Mucosa of rectum (tissue), 2 donors: ENCODE measurements around the gene MMRN2.
A peak's percentile ranks its signal among the peaks of the same experiment; 100 is the strongest.

Experiments
- H3K27ac ChIP-seq, 2 donors: one replicate each; pipeline ENCODE4 v1.7.0; 2013; ENCODE audit warnings: inconsistent platforms in 2 of 2, low read depth in 2 of 2, low read length in 2 of 2
- H3K27me3 ChIP-seq, 2 donors: one replicate each; pipeline ENCODE4 v1.7.0; 2013; ENCODE audit warnings: low read length in 2 of 2; ENCODE audit not compliant: control insufficient read depth in 2 of 2, insufficient read depth in 2 of 2
- H3K36me3 ChIP-seq, 2 donors: one replicate each; pipeline ENCODE4 v1.7.0; 2013; ENCODE audit warnings: low read length in 2 of 2; ENCODE audit not compliant: control insufficient read depth in 2 of 2, insufficient read depth in 2 of 2
- H3K4me1 ChIP-seq, 2 donors: one replicate each; pipeline ENCODE4 v1.7.0; 2013; ENCODE audit warnings: low read length in 2 of 2, mild to moderate bottlenecking in 1 of 2; ENCODE audit not compliant: control insufficient read depth in 2 of 2, insufficient read depth in 2 of 2
- H3K4me3 ChIP-seq, 2 donors: one replicate each; pipeline ENCODE4 v1.7.0; 2013; ENCODE audit warnings: low read length in 2 of 2
- H3K9ac ChIP-seq, 2 donors: one replicate each; pipeline ENCODE4 v1.7.0; 2013; ENCODE audit warnings: low read length in 2 of 2, low read depth in 1 of 2, mild to moderate bottlenecking in 1 of 2
- H3K9me3 ChIP-seq, 2 donors: one replicate each; pipeline ENCODE4 v1.7.0; 2013; ENCODE audit warnings: low read length in 2 of 2; ENCODE audit not compliant: control insufficient read depth in 2 of 2
- donor health status: healthy.
- donor health status: Normal muscosa, but diverticular disease.

The MMRN2 gene

GRCh38 chr10:86970162-86970981 lies 13.0 kb upstream of the MMRN2 start:
- Histone ChIP-seq H3K9me3 (no peaks in the 10 kb centered on the region), H3K36me3 (no peaks in the 10 kb centered on the region), H3K27me3 (no peaks in the 10 kb centered on the region), H3K4me3 (peak overlapping the region; percentile 74 to 76), H3K4me1 (peaks cover 42 to 52% of the 10 kb centered on the region in 2 donors), H3K9ac (peak overlapping the region; percentile 76 to 92), H3K27ac (peak overlapping the region; percentile 87 to 89)

GRCh38 chr10:86969421-86970041 lies 12.1 kb upstream of the MMRN2 start:
- Histone ChIP-seq H3K27ac (peak overlapping the region; percentile 87 to 89), H3K9ac (peak overlapping the region; percentile 76 to 92), H3K27me3 (no peaks in the 10 kb centered on the region), H3K4me1 (peaks cover 42 to 52% of the 10 kb centered on the region in 2 donors), H3K9me3 (no peaks in the 10 kb centered on the region), H3K4me3 (peak overlapping the region; percentile 74 to 76), H3K36me3 (no peaks in the 10 kb centered on the region)

DNA sequence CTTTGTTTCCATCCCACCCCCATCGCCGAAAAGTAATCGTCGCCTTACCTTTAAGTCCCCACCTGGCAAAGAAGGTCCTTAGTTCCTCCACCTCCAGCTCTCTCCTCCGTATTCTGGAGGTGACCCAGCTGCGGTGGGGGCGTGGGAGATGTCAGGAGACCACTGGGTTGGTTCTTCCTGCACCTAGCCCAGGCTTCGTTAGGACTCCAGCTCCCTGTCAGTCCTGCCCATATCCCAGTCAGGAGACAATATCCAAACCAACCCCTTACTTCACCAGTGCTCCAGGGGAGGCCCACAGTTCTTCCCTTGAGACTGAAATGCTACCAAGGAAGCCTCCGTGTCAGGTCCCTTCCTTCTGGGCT lies 11.6 kb upstream of the MMRN2 start:
- H3K36me3 ChIP-seq: no peaks in the 10 kb centered on the region
- peak overlapping the region; percentile 76 to 92 for H3K9ac ChIP-seq
- peak overlapping the region; percentile 74 to 76 for H3K4me3 ChIP-seq
- peaks cover 42 to 52% of the 10 kb centered on the region in 2 donors for H3K4me1 ChIP-seq
- H3K27ac ChIP-seq: peak overlapping the region; percentile 62 to 89
- H3K9me3 ChIP-seq: no peaks in the 10 kb centered on the region
- H3K27me3 ChIP-seq: no peaks in the 10 kb centered on the region

GRCh38 chr10:86968271-86968993 lies 11.0 kb upstream of the MMRN2 start, which contains the start of gene ADIRF:
Gene ADIRF (plus strand): TSS chr10:86968482. CDS start chr10:86968545, 63 bp downstream.
- H3K4me3 ChIP-seq: peak within 1 kb of the TSS; percentile 74 to 76
- peak within 1 kb of the TSS; percentile 62 to 89 for H3K27ac ChIP-seq
- no peaks in the 10 kb centered on the region for H3K9me3 ChIP-seq
- H3K9ac ChIP-seq: peak within 1 kb of the TSS; percentile 76 to 92
- no peaks in the 10 kb centered on the region for H3K27me3 ChIP-seq
- H3K36me3 ChIP-seq: no peaks in the 10 kb centered on the region
- peaks cover 42 to 52% of the 10 kb centered on the region in 2 donors for H3K4me1 ChIP-seq

DNA sequence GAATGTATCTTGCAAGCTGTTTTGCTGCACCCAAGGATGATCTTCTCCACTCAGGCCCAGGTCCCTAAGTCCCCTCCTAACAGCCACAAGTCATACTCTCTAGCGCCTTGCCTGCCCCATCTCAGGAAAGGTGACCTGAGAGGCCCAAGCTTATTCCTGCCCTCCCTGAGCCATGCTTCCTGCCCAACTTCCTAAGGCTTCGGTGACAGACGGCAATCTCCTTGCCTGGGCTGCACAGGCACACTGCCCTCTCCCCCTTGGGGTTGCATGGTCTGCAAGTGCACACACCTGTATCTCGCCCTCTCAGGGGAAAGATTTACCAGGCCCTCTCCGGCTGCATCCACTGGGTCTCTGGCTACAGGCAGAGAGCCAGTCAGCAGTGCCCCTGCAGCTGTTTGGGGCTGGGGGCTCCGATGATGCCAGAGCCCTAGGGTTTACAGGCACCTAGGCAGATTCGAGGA lies 10.1 kb upstream of the MMRN2 start:
- H3K4me3 ChIP-seq: peak overlapping the region; percentile 74 to 76
- H3K36me3 ChIP-seq: no peaks in the 10 kb centered on the region
- peak overlapping the region in 1 of 2 donors; percentile 92 for H3K9ac ChIP-seq
- peaks cover 42 to 52% of the 10 kb centered on the region in 2 donors for H3K4me1 ChIP-seq
- H3K27me3 ChIP-seq: no peaks in the 10 kb centered on the region
- peak overlapping the region; percentile 62 to 89 for H3K27ac ChIP-seq
- no peaks in the 10 kb centered on the region for H3K9me3 ChIP-seq

GRCh38 chr10:86965986-86966654 lies 8.7 kb upstream of the MMRN2 start:
- no peak overlapping the region for H3K4me3 ChIP-seq
- H3K27ac ChIP-seq: no peak overlapping the region
- H3K4me1 ChIP-seq: peaks cover 36 to 42% of the 10 kb centered on the region in 2 donors
- H3K9me3 ChIP-seq: no peaks in the 10 kb centered on the region
- H3K36me3 ChIP-seq: no peaks in the 10 kb centered on the region
- peak overlapping the region; percentile 0 to 7 for H3K9ac ChIP-seq
- no peaks in the 10 kb centered on the region for H3K27me3 ChIP-seq

GRCh38 chr10:86964847-86965190 lies 7.4 kb upstream of the MMRN2 start:
- H3K27ac ChIP-seq: no peak overlapping the region
- no peaks in the 10 kb centered on the region for H3K36me3 ChIP-seq
- H3K4me3 ChIP-seq: no peak overlapping the region
- H3K4me1 ChIP-seq: peaks cover 26 to 31% of the 10 kb centered on the region in 2 donors
- H3K9me3 ChIP-seq: no peaks in the 10 kb centered on the region
- no peaks in the 10 kb centered on the region for H3K27me3 ChIP-seq
- no peak overlapping the region for H3K9ac ChIP-seq

DNA sequence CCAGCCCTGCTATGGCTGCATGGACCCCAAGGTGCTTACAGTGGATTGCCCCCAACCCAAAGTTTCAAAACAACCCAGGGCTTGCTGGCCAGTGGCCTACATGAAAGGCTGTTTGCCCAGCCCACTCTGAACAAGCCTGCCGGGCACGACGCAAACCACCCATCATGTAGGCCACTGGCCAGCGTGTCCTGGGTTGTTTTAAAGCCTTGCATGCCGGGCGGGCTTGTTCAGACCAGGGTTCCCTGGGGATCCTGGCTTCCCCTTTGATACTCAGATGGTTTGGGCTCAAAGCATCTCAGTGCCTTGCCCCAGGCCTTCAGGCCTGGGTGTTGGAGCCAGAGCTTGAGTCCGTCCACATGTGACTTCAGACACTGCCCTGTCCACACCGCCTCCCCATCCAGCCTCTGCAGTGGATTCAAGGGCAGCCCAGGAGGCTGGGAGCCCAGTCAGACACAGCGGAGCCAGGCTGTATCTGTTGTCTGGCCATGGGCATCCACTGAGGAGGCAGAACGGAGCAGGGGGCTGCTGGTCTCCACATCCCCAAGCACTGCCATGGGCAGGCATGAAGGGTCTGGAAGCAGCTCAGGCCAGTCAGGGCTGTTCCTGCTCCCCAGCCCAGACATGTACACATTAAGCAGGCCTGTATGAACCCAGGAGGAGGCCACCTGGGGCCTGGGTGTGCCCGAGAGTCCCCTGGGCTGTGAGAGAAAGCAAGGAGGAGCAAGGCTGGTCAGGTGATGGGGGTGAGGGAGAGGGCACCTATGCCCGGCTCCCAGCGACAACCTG lies 6.8 kb upstream of the MMRN2 start:
- Histone ChIP-seq H3K4me1 (peaks cover 22 to 26% of the 10 kb centered on the region in 2 donors), H3K27ac (no peak overlapping the region), H3K9me3 (no peaks in the 10 kb centered on the region), H3K36me3 (no peaks in the 10 kb centered on the region), H3K27me3 (no peaks in the 10 kb centered on the region), H3K9ac (no peak overlapping the region), H3K4me3 (no peak overlapping the region)

GRCh38 chr10:86963341-86963919 lies 6.0 kb upstream of the MMRN2 start:
- H3K36me3 ChIP-seq: no peaks in the 10 kb centered on the region
- H3K9ac ChIP-seq: no peak overlapping the region
- no peak overlapping the region for H3K4me3 ChIP-seq
- no peak overlapping the region for H3K27ac ChIP-seq
- H3K9me3 ChIP-seq: no peaks in the 10 kb centered on the region
- peaks cover 17 to 18% of the 10 kb centered on the region in 2 donors for H3K4me1 ChIP-seq
- no peaks in the 10 kb centered on the region for H3K27me3 ChIP-seq
